CD4-positive, alpha-beta T cell (primary cell): ENCODE results near the gene TEF. TPM values are rescaled to one million over a fixed set of nuclear protein-coding genes. Genes with fewer than 3 reads are reported as not detected.
A peak's percentile ranks its signal among the peaks of the same experiment; 100 is the strongest.
"Not testable (repeated sequence)": the region's sequence is repeated elsewhere in the genome, so short reads cannot be mapped to it uniquely, and the experiment has no call there.

Experiments used
- ATAC-seq: fragments of 200-7000 bp; cut with Tn5 transposase; one replicate; pipeline ENCODE4 v1.10.0; 2022; ENCODE audit warnings: mild to moderate bottlenecking; ENCODE audit not compliant: poor library complexity
- CTCF ChIA-PET: fragments of 350-600 bp; sonication (Branson Sonifier 250); formaldehyde crosslinking; loops from one replicate; lab custom pipeline; 2021; ENCODE audit warnings: antibody characterized with exemption, inconsistent platforms; lab: Charles Lee
- POLR2A ChIA-PET: fragments of 350-600 bp; sonication (Branson Sonifier 250); formaldehyde crosslinking; loops from one replicate; lab custom pipeline; 2021; ENCODE audit warnings: antibody characterized with exemption, inconsistent platforms; lab: Charles Lee
- DNase-seq, 14 experiments: peaks; one replicate each; pipeline ENCODE4 v3.0.0-alpha.2; 2013 to 2020; ENCODE audit warnings: mixed read lengths in 2 of 14
- H3K27ac ChIP-seq, 2 donors: one replicate each; pipeline versions ENCODE4 v1.5.1 to v1.7.0; 2013; ENCODE audit warnings: low read length in 2 of 2, low read depth in 1 of 2, mild to moderate bottlenecking in 1 of 2
- H3K27me3 ChIP-seq, 2 experiments: 1 replicate in 1 of 2; 2 replicates in 1 of 2; pipeline versions ENCODE4 v1.6.1 to v1.7.0; 2013; ENCODE audit warnings: low read length in 2 of 2, control low read depth in 1 of 2, mild to moderate bottlenecking in 1 of 2, moderate library complexity in 1 of 2; ENCODE audit not compliant: insufficient read depth in 2 of 2, control insufficient read depth in 1 of 2
- H3K36me3 ChIP-seq: one replicate; pipeline ENCODE4 v1.6.1; 2013; ENCODE audit warnings: low read length, control low read depth; ENCODE audit not compliant: insufficient read depth
- H3K4me1 ChIP-seq: one replicate; pipeline ENCODE4 v1.6.1; 2013; ENCODE audit warnings: low read length, control low read depth; ENCODE audit not compliant: insufficient read depth
- H3K4me3 ChIP-seq: one replicate; pipeline ENCODE4 v1.5.1; 2013; ENCODE audit warnings: mild to moderate bottlenecking, low read length, moderate library complexity
- H3K9me3 ChIP-seq, 2 experiments: 1 replicate in 1 of 2; 2 replicates in 1 of 2; pipeline versions ENCODE4 v1.6.1 to v1.7.0; 2013; ENCODE audit warnings: low read length in 2 of 2, mild to moderate bottlenecking in 2 of 2, control low read depth in 1 of 2, moderate library complexity in 1 of 2; ENCODE audit not compliant: control insufficient read depth in 1 of 2, insufficient read depth in 1 of 2
- H3K27ac Mint-ChIP-seq: one replicate; pipeline ENCODE4 v1.8.0; 2020; ENCODE audit warnings: mixed read lengths
- H3K27me3 Mint-ChIP-seq: one replicate; pipeline ENCODE4 v1.8.0; 2021; ENCODE audit warnings: mixed read lengths
- H3K36me3 Mint-ChIP-seq: one replicate; pipeline ENCODE4 v1.8.0; 2021; ENCODE audit warnings: low read depth, mixed read lengths
- H3K4me1 Mint-ChIP-seq: one replicate; pipeline ENCODE4 v1.8.0; 2021; ENCODE audit warnings: low read depth, mixed read lengths
- H3K4me3 Mint-ChIP-seq: one replicate; pipeline ENCODE4 v1.8.0; 2020; ENCODE audit warnings: mild to moderate bottlenecking, mixed read lengths
- H3K9me3 Mint-ChIP-seq: one replicate; pipeline ENCODE4 v1.8.0; 2020; ENCODE audit warnings: mixed read lengths
- intact Hi-C, 2 experiments: fragments of 100-400 bp; cut with DNase I in 1 of 2; cut with micrococcal nuclease in 1 of 2; formaldehyde crosslinking; loops; one replicate each; pipeline versions ENCODE4 v1.15.1 to v1.9.0; 2023 to 2025; cut with DNase I, micrococcal nuclease
- total RNA-seq, 174 experiments: library from RNA in 2 of 174; stranded (reverse) in 2 of 174; gene quantifications; one replicate each; pipeline ENCODE4 v1.2.3 and lab custom pipeline; 2021 to 2026
- TF ChIP-seq, protein P1 (sequence below): fragments of 200-600 bp; IDR thresholded peaks from one replicate; pipeline ENCODE4 v1.8.0; 2022; ENCODE audit warnings: antibody characterized with exemption, mild to moderate bottlenecking

Gene TEF
- total RNA-seq, 2 experiments from 2014 or later: 2.4 to 2.6 TPM

GRCh38 chr22:41435560-41435959 is 53.8 kb downstream of the TEF start:
- Histone ChIP-seq H3K27me3 (no peaks in the 10 kb centered on the region), H3K36me3 (peaks cover 56% of the 10 kb centered on the region), H3K4me3 (no peak overlapping the region), H3K27ac (peak overlapping the region in 1 of 2 donors; percentile 29), H3K9me3 (no peaks in the 10 kb centered on the region), H3K4me1 (peaks cover 22% of the 10 kb centered on the region)
- H3K27me3 Mint-ChIP-seq: no peaks in the 10 kb centered on the region
- ChIA-PET POLR2A (interaction anchor here (0.6 to 2.9 kb wide), 2 partner anchors 10 to 325 kb away, joined by 3 to 11 read pairs; partner anchors contain the start of gene TOB2), CTCF (no interaction called here)
- peaks cover 41% of the 10 kb centered on the region for H3K36me3 Mint-ChIP-seq
- intact Hi-C loops: no loop called here
- H3K4me1 Mint-ChIP-seq: no peaks in the 10 kb centered on the region
- DNase-seq (no peak), ATAC-seq (no peak)
- H3K4me3 Mint-ChIP-seq: no peak overlapping the region
- TF ChIP-seq, protein P1, sequence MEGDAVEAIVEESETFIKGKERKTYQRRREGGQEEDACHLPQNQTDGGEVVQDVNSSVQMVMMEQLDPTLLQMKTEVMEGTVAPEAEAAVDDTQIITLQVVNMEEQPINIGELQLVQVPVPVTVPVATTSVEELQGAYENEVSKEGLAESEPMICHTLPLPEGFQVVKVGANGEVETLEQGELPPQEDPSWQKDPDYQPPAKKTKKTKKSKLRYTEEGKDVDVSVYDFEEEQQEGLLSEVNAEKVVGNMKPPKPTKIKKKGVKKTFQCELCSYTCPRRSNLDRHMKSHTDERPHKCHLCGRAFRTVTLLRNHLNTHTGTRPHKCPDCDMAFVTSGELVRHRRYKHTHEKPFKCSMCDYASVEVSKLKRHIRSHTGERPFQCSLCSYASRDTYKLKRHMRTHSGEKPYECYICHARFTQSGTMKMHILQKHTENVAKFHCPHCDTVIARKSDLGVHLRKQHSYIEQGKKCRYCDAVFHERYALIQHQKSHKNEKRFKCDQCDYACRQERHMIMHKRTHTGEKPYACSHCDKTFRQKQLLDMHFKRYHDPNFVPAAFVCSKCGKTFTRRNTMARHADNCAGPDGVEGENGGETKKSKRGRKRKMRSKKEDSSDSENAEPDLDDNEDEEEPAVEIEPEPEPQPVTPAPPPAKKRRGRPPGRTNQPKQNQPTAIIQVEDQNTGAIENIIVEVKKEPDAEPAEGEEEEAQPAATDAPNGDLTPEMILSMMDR: no peak
- peak overlapping the region; percentile 9 for H3K27ac Mint-ChIP-seq
- H3K9me3 Mint-ChIP-seq: no peaks in the 10 kb centered on the region

DNA sequence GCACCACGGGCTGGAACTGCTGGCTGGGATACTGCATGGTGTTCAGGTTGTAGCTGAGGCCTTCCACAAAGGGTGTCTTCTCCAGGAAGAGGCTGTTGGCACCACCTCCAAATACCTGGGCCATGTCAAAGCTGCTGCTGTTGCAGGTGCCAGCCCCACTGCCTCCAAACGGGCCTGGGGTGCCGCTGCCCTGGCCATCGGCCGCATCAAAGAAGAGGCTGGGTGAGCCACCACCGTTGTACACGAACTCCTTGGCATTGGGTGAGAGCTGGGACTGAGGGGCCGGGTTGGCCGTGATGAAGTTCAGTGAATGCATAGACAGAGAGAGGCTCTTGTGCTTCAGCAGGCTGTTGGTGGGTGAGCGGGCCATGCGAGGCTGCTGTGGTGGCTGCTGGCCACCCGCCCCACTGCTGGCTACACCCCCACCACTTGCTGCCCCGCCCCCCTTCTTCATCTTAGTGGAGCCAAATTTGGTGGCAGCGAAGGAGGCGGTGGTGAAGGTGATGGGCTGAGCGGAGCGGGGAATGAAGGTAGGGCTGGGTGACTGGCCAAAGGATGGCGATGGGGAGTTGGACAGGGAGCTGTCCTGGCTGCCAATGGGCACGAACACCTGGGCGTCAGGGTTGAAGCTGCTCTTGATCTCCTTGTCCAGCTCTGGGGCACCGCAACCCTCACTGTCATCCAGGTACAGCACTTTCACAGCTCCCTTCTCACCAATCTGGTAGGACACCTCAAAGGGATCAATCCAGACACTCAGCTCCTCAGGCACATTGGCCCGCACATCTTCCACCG is 54.8 kb downstream of the TEF start:
- Mint-ChIP-seq H3K36me3 (peaks cover 36% of the 10 kb centered on the region), H3K27ac (peak overlapping the region; percentile 9), H3K4me3 (no peak overlapping the region), H3K4me1 (no peaks in the 10 kb centered on the region), H3K27me3 (no peaks in the 10 kb centered on the region), H3K9me3 (no peaks in the 10 kb centered on the region)
- TF ChIP-seq, protein P1: no peak
- ChIA-PET POLR2A (interaction anchor here (0.6 to 2.9 kb wide), 4 partner anchors 9 to 324 kb away, joined by 3 to 11 read pairs (median 4); partner anchors contain the start of gene TOB2), CTCF (no interaction called here)
- peaks cover 22% of the 10 kb centered on the region for H3K4me1 ChIP-seq
- no peak overlapping the region for H3K4me3 ChIP-seq
- intact Hi-C loops: no loop called here
- no peak overlapping the region for H3K27ac ChIP-seq
- H3K36me3 ChIP-seq: peaks cover 49% of the 10 kb centered on the region
- no peak for ATAC-seq
- DNase-seq: no peak
- no peaks in the 10 kb centered on the region for H3K9me3 ChIP-seq
- H3K27me3 ChIP-seq: no peaks in the 10 kb centered on the region

- Histone ChIP-seq H3K27ac (no peak overlapping the region), H3K27me3 (no peaks in the 10 kb centered on the region), H3K9me3 (no peaks in the 10 kb centered on the region), H3K36me3 (peaks cover 44% of the 10 kb centered on the region), H3K4me3 (no peak overlapping the region), H3K4me1 (peaks cover 23% of the 10 kb centered on the region)
- TF ChIP-seq, protein P1: no peak
- POLR2A ChIA-PET: interaction anchor here (0.8 to 2.9 kb wide), 3 partner anchors 9 to 25 kb away, joined by 3 to 11 read pairs (median 4); partner anchors contain the start of gene TOB2
- CTCF ChIA-PET: no interaction called here
- Mint-ChIP-seq H3K27me3 (no peaks in the 10 kb centered on the region), H3K36me3 (peaks cover 32% of the 10 kb centered on the region), H3K4me3 (no peak overlapping the region), H3K9me3 (no peaks in the 10 kb centered on the region), H3K4me1 (peaks cover 2% of the 10 kb centered on the region), H3K27ac (no peak overlapping the region)
- no peak for DNase-seq
- intact Hi-C loops: no loop called here
- ATAC-seq: no peak
These were observed 55.5 kb downstream of the TEF start for GRCh38 chr22:41437198-41437597.

DNA sequence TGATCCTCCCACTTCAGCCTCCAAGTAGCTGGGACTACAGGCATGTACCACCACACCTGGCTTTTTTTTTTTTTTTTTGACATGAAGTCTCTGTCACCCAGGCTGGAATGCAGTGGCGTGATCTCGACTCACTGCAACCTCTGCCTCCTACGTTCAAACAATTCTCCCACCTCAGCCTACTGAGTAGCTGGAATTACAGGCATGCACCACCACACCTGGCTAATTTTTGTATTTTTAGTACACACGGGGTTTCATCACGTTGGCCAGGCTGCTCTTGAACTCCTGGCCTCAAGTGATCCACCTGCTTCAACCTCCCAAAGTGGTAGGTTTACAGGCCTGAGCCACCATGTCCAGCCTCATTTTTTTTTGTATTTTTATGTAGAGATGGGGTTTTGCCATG is 58.8 kb downstream of the TEF start:
- H3K27me3 ChIP-seq, H3K27ac ChIP-seq, ATAC-seq, H3K4me3 ChIP-seq, H3K27me3 Mint-ChIP-seq, H3K4me3 Mint-ChIP-seq, H3K9me3 Mint-ChIP-seq, CTCF ChIA-PET, H3K27ac Mint-ChIP-seq, H3K9me3 ChIP-seq, DNase-seq: not testable (repeated sequence)
- intact Hi-C loops: loop anchor here in 1 of 2 experiments (10.0 kb wide), 1 partner anchor 156 kb away; the partner anchor contains the start of gene RANGAP1
- Mint-ChIP-seq H3K4me1 (peaks cover 33% of the 10 kb centered on the region), H3K36me3 (peaks cover 40% of the 10 kb centered on the region)
- POLR2A ChIA-PET: interaction anchor here (1.0 kb wide), 1 partner anchor 28 kb away, joined by 3 read pairs; the partner anchor contains the start of genes ACO2 and PHF5A
- peaks cover 31% of the 10 kb centered on the region for H3K36me3 ChIP-seq
- H3K4me1 ChIP-seq: peaks cover 46% of the 10 kb centered on the region
